Activated naive CD4-positive, alpha-beta T cell (primary cell): ENCODE results near the gene CTNNA1.
"Not testable (repeated sequence)": the region's sequence is repeated elsewhere in the genome, so short reads cannot be mapped to it uniquely, and the experiment has no call there.

Source experiments
- DNase-seq, 4 experiments: peaks; one replicate each; lab custom pipeline; 2025; lab: John Stamatoyannopoulos, UW

The CTNNA1 gene

DNA sequence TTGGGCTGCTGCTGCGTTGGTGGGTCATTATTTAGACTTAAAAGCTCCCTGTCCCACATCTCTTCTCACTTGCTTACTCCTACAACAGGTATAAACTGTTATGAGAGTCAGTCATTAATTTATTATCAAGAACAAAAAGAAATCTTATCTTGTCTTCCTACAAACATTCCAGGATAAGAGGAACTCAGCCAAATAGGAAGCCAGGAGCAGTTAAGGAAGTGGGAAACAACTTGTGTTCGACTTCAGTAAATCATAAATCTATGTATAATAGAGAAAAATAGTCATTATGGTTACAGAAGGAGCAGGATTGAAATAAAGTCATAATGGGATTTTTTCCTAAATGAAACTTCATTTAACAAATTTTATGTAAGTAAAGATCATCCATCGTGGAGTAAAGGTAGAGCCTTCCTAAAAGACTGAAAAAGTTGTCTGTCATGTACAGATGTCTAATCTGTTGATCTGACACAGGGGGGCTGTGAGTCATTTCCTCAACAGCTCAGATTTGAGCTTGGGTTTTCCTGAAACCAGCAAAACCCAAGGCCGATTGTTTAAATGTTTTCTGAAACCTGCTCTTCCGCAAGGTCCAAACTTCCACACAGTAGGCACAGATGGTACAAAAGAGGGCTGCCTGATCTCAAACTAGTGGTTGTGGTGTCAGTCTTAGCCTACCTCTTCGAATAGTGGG, 147.2 kb downstream of the CTNNA1 start:
- DNase-seq: no peak

GRCh38 chr5:138901716-138902115, 148.5 kb downstream of the CTNNA1 start:
- DNase-seq: no peak

- DNase-seq: no peak
Observed at GRCh38 chr5:138903130-138903775, 150.0 kb downstream of the CTNNA1 start.

DNA sequence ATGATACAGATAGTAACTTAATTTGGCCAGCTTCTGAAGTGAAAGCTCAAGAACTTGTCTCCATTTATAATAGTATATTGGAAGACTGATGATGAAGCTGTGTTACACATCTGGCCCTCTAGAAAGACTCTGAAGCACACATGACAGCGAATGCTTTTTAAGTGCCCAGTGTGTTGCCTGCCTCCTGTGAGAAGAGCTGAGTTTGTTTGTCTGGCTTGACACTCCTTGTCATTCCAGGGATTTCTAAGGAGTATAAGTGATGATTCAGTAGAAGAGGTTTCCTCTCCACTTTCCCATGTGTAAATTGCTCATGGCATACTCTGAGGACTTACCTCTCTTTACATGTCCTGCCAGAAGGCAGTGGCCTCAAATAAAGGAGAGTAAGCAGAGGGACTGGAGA, 152.3 kb downstream of the CTNNA1 start:
- no peak for DNase-seq

- DNase-seq: no peak
Observed at GRCh38 chr5:138909734-138910133, 156.5 kb downstream of the CTNNA1 start.

- DNase-seq: no peak
Observed at GRCh38 chr5:138910546-138911185, 157.4 kb downstream of the CTNNA1 start.

DNA sequence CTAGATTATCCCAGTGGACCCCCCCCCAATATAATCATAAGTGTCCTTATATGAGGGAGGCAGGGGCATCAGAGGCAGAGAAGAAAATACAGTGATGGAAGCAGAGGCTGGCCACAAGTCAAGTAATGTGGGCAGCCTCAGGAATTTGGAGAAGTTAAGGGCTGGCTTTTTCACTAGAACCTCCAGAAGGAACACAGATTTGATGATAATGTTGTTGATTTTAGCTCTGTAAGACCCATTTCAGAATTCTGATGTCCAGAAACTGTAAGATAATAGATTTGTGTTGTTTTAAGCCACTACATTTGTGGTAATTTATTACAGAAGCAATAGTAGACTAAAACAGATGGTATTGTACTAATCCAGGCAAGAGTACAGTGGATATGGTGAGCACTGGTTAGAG, 158.2 kb downstream of the CTNNA1 start:
- DNase-seq: no peak

- no peak for DNase-seq
Observed at GRCh38 chr5:138912093-138912492, 158.9 kb downstream of the CTNNA1 start.

GRCh38 chr5:138913773-138914172, 160.5 kb downstream of the CTNNA1 start:
- no peak for DNase-seq

DNA sequence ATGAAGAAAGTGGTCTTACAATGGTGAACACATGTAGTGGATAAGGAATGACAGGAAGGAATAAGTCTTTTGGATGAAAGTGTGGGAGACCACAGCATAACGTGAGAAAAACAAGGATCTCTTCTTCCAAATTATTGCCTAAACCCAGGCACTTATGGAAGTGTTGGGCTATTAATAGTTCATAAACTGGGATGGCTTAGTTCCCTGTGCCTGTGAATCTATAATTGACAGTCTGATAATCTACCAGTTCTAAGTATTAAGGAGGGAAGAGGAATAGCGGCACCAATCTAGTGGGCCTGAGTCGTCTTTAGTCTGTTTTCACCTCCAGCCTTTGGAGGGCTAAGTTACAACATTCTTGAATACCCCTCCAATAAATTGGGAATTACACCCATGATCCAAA, 161.1 kb downstream of the CTNNA1 start:
- DNase-seq: no peak

DNA sequence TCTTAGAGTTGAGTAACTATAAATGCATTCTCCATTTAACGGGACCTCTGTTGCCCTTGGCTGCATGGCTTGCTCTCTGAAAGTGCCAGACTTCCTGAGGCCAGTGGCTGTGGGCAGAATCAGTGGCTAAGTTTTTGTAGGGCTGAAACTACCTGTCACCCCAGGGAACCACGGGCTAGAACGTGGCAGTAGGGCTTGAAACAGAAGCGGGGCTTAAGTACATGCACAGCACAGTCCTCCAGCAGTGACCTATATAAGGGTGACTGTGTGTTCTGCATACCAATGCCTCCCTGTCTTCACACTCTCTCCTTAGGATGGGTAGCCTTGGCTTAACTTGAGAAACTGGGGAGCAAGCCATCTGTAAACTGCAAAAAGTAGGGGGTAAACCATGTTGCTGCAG, 165.5 kb downstream of the CTNNA1 start:
- no peak for DNase-seq

DNA sequence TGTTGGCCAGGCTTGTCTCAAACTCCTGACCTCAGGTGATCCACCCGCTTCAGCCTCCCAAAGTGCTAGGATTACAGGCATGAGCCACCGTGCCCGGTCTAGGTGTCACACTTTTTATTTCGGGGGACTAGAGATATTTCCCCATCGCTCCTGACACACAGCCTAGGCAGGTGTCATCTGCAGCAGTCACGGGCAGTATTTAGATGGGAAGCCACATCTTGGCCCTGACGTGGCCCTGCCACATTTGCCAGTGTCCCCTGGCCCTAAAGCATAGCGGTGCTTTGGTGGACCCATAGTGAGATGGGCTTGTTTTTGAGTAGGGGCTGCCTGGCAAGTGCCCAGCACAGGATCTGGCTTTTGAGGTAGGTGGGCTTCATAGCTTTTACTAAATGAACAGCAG, 167.0 kb downstream of the CTNNA1 start:
- DNase-seq: no peak

DNA sequence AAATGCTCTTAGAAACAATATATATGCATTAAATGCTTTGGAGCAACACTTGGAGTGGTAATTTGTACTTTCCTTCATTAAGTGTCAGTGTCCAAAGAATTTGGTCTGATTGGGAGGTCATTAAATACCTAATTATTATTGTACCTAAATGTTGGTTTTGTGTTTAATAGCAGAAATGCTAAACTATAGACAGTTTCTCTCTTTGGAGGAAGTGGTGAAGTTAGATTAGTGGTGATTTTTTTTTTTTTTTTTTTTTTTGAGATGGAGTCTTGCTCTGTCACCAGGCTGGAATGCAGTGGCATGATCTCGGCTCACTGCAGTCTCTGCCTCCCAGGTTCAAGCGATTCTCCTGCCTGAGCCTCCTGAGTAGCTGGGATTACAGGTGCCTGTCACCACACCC, 168.1 kb downstream of the CTNNA1 start:
- not testable (repeated sequence) for DNase-seq

DNA sequence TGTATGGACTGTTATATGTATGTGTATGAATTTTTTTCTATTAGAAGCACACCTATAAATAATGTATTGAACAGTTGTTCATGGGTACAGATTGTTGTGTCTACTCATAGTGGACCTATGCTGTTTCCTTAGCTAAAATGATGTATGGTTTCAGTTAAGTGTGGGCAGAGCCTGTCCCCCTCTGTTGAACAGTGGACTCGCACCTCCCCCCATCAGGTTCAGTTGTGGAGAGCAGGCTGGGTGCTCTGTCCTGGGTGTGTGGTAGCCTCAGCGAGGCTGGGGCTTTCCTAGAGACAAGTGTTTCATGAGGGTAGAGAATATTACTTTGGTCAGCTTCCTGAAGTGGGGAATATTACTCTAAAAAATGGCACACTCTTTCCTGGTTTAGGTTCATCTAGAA, 169.3 kb downstream of the CTNNA1 start:
- no peak for DNase-seq

DNA sequence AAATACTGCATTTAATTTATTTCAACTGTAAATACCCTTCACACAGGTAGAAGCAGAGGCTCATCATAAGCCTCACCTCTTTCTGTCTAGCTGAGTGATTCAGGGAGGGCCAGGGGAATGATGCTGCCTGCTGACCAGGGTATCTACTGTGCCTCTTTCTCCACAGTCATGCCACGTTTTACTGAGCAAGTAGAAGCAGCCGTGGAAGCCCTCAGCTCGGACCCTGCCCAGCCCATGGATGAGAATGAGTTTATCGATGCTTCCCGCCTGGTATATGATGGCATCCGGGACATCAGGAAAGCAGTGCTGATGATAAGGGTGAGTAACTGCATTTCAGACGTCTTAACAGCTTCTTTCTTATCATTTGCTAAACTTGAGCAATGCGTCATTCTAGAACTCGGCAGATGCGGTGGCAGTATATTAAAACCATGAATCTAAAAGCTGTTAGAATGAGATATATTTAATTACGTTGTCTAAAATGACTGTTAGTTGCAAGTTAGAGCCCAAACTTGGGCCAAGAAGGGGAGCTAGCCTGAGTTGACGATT, 171.9 kb downstream of the CTNNA1 start:
- no peak for DNase-seq

DNA sequence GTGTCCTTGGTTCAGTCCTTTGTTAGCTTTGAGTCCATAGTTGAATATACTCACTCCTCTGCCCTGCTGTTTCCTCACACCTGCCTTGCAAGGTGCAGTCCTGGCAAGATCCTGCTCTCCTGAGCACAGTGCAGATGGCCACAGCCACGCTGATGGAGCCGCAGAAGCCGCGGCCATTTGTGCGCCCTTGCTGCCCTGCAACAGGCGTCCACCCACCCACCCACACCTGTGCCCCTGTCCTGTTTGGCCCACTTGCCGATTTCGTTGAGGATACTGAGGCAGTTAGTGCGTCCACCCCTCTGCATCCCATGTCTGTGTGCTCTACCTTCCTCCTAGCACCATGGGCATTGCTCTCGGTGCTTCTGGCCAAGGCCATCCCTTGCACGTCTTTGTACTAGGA, 173.0 kb downstream of the CTNNA1 start:
- DNase-seq: no peak

GRCh38 chr5:138926688-138927448, 173.6 kb downstream of the CTNNA1 start:
- DNase-seq: no peak

GRCh38 chr5:138927544-138927943, 174.3 kb downstream of the CTNNA1 start:
- no peak for DNase-seq

GRCh38 chr5:138927979-138928378, 174.8 kb downstream of the CTNNA1 start:
- no peak for DNase-seq

DNA sequence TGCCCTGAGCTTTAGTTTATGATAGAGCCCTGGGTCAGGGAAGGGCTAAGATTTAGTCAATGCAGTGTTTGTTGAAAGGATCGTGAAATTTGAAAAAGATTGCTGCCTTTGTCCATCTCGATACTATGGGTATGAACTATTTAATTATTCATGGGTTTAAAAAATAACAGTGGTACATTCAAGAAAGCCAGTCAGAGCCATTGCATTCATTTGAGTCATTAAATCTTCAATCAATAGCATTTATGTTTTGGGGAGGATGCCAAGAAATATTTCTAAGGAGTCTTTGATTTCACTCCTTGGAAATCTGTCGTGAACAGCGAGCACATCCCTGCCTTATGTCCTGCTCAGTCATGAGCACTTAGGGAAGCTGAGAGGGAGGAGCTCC, 176.3 kb downstream of the CTNNA1 start:
- DNase-seq: no peak

DNA sequence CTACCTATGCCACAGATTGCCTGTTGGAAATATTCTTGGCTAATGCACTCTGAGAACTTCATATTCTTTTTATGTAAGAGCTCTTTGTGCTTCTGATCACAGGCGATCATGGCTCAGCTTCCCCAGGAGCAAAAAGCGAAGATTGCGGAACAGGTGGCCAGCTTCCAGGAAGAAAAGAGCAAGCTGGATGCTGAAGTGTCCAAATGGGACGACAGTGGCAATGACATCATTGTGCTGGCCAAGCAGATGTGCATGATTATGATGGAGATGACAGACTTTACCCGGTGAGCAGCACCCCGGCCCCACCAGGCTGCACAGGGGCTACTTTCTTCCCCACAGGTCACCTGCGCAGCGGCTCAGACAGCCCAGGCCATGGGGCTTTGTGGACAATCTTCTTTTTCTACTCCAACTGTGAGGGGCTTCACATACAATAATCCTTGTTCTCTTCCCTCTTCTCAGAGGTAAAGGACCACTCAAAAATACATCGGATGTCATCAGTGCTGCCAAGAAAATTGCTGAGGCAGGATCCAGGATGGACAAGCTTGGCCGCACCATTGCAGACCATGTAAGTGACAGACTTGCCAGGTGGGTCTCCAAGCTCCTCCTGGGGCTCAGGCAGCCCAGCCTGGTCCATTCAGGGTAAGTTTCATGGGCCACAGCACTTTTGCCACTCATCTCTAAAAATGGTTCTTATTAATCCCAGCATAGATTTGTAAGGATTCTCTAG, 177.3 kb downstream of the CTNNA1 start:
- no peak for DNase-seq
